Stimulated activated CD4-positive, alpha-beta T cell treated with anti-CD3 and anti-CD28 coated beads, Interleukin-4, amount 100 ng/mL, for 1 hour (primary cell): ENCODE results near the gene ADAMTS3.

ENCODE experiments used
- DNase-seq: peaks from one replicate; pipeline ENCODE4 v3.0.0-alpha.2; 2020

The ADAMTS3 gene

GRCh38 chr4:72394012-72394663 is 174.9 kb downstream of the ADAMTS3 start:
- no peak for DNase-seq

- DNase-seq, result no peak
These were observed 177.7 kb downstream of the ADAMTS3 start for GRCh38 chr4:72391281-72391680.

- no peak for DNase-seq
These were observed 178.6 kb downstream of the ADAMTS3 start for GRCh38 chr4:72390409-72390808.

- no peak for DNase-seq
These were observed 180.5 kb downstream of the ADAMTS3 start for GRCh38 chr4:72388521-72388920.

- no peak for DNase-seq
These were observed 181.1 kb downstream of the ADAMTS3 start for GRCh38 chr4:72387959-72388358.

GRCh38 chr4:72383439-72383838 is 185.6 kb downstream of the ADAMTS3 start:
- DNase-seq, result no peak

GRCh38 chr4:72378901-72379300 is 190.1 kb downstream of the ADAMTS3 start:
- DNase-seq, result no peak

GRCh38 chr4:72377491-72378194 is 191.4 kb downstream of the ADAMTS3 start:
- DNase-seq, result no peak

- no peak for DNase-seq
These were observed 192.1 kb downstream of the ADAMTS3 start for GRCh38 chr4:72376901-72377300.

- no peak for DNase-seq
These were observed 193.8 kb downstream of the ADAMTS3 start for GRCh38 chr4:72375073-72375736.

- DNase-seq, result no peak
These were observed 194.9 kb downstream of the ADAMTS3 start for GRCh38 chr4:72374159-72374558.

- DNase-seq, result no peak
These were observed 202.4 kb downstream of the ADAMTS3 start for GRCh38 chr4:72366601-72367000.

- DNase-seq, result no peak
These were observed 203.0 kb downstream of the ADAMTS3 start for GRCh38 chr4:72365981-72366380.

GRCh38 chr4:72365016-72365415 is 204.0 kb downstream of the ADAMTS3 start:
- no peak for DNase-seq

- no peak for DNase-seq
These were observed 208.9 kb downstream of the ADAMTS3 start for GRCh38 chr4:72360075-72360474.

GRCh38 chr4:72358483-72358882 is 210.5 kb downstream of the ADAMTS3 start:
- no peak for DNase-seq

GRCh38 chr4:72357908-72358307 is 211.1 kb downstream of the ADAMTS3 start:
- DNase-seq, result no peak

GRCh38 chr4:72352711-72353110 is 216.3 kb downstream of the ADAMTS3 start:
- DNase-seq, result no peak

- no peak for DNase-seq
These were observed 217.5 kb downstream of the ADAMTS3 start for GRCh38 chr4:72351521-72351920.

GRCh38 chr4:72348701-72349100 is 220.3 kb downstream of the ADAMTS3 start:
- DNase-seq, result no peak

- no peak for DNase-seq
These were observed 224.6 kb downstream of the ADAMTS3 start for GRCh38 chr4:72344418-72344817.

GRCh38 chr4:72341432-72341820 is 227.6 kb downstream of the ADAMTS3 start:
- no peak for DNase-seq

GRCh38 chr4:72340803-72341431 is 228.1 kb downstream of the ADAMTS3 start:
- DNase-seq, result no peak

GRCh38 chr4:72338060-72338459 is 231.0 kb downstream of the ADAMTS3 start:
- no peak for DNase-seq
